ENCODE data around the gene ESYT2. TPM values are rescaled to one million over a fixed set of nuclear protein-coding genes. Genes with fewer than 3 reads are reported as not detected.

ESYT2 gene
- total and polyA plus RNA-seq, 4 donors = 4.9 to 31.7 (median 17.2) TPM

DNA sequence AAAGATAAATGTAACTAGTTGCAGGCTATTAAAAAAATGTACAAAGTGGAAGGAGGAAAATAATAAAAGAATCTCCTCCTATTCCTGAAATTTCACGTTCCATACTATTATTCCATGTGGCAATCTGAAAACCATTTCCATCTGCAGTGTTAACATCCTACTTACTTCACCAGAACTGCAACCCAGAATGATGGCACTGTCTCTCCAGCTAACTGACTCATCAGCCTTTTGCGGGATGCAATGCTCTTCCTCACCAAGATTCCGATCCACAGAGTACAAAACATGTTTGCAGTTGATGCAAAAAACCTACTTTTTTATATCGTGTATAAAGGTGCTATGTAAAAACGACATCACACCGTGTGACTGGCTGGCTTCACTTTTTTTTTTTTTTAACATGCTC is 50.8 kb downstream of the ESYT2 start:
- Histone ChIP-seq H3K4me1 (ENCODE audit: control insufficient read depth in 4 of 4, insufficient read depth in 4 of 4, low read length in 3 of 4) (no peaks in the 10 kb centered on the region), H3K4me3 (ENCODE audit: low read depth in 1 of 3, low read length in 3 of 3) (no peak overlapping the region), H3K27me3 (ENCODE audit: control insufficient read depth in 4 of 4, insufficient read depth in 4 of 4, low read length in 3 of 4) (no peaks in the 10 kb centered on the region), H3K9ac (ENCODE audit: low read depth in 1 of 2, low read length in 2 of 2) (no peak overlapping the region), H3K27ac (ENCODE audit: low read depth in 1 of 2, low read length in 2 of 2) (no peak overlapping the region), H3K36me3 (ENCODE audit: control insufficient read depth in 4 of 4, insufficient read depth in 3 of 4, low read depth in 1 of 4, low read length in 3 of 4) (peaks cover 0 to 38% (median 24%) of the 10 kb centered on the region in 4 donors), H3K9me3 (ENCODE audit: control insufficient read depth in 4 of 4, low read length in 3 of 4) (peaks cover 0 to 2% (median 0%) of the 10 kb centered on the region in 4 donors)
- TF ChIP-seq FOXA1 (IDR thresholded peaks at IDR 0.05) (no peak), RXRA (IDR thresholded peaks at IDR 0.05) (no peak)
- no peak for DNase-seq (ENCODE audit: low spot score)
- 92% methylated on average over 6 of the region's 6 CpGs for WGBS

DNA sequence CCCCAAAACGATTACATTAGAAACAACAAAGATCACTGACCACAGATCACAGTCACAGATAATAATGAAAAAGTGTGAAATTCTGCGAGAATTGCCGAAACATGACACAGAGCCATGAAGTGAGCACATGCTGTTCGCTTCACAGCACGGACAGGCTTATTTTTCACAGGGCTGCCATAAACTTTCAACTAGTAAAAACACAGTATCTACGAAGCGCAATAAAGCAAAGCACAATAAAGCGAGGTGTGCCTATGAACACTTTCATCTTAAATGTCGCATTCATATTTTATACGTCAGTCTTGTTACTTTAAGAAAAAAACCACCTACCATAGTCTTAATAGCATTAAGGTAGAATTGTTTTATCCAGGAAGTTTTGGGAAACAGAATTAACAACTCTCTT is 51.5 kb downstream of the ESYT2 start:
- Histone ChIP-seq H3K36me3 (ENCODE audit: control insufficient read depth in 4 of 4, insufficient read depth in 3 of 4, low read depth in 1 of 4, low read length in 3 of 4) (peaks cover 0 to 34% (median 22%) of the 10 kb centered on the region in 4 donors), H3K9me3 (ENCODE audit: control insufficient read depth in 4 of 4, low read length in 3 of 4) (peaks cover 0 to 2% (median 0%) of the 10 kb centered on the region in 4 donors), H3K27me3 (ENCODE audit: control insufficient read depth in 4 of 4, insufficient read depth in 4 of 4, low read length in 3 of 4) (no peaks in the 10 kb centered on the region), H3K4me3 (ENCODE audit: low read depth in 1 of 3, low read length in 3 of 3) (no peak overlapping the region), H3K27ac (ENCODE audit: low read depth in 1 of 2, low read length in 2 of 2) (no peak overlapping the region), H3K4me1 (ENCODE audit: control insufficient read depth in 4 of 4, insufficient read depth in 4 of 4, low read length in 3 of 4) (no peaks in the 10 kb centered on the region), H3K9ac (ENCODE audit: low read depth in 1 of 2, low read length in 2 of 2) (no peak overlapping the region)
- TF ChIP-seq JUND (IDR thresholded peaks at IDR 0.05) (no peak), REST (IDR thresholded peaks at IDR 0.05) (no peak), YY1 (IDR thresholded peaks at IDR 0.05) (no peak), MAX (IDR thresholded peaks at IDR 0.05) (no peak), TAF1 (conservative IDR thresholded peaks at IDR 0.05) (no peak), RAD21 (IDR thresholded peaks at IDR 0.05) (no peak), FOXA1 (IDR thresholded peaks at IDR 0.05) (no peak), GABPA (IDR thresholded peaks at IDR 0.05 in 1 of 2, conservative IDR thresholded peaks at IDR 0.05 in 1 of 2) (no peak), EGR1 (IDR thresholded peaks at IDR 0.05; ENCODE audit: low read depth in 2 of 2) (no peak), HNF4G (IDR thresholded peaks at IDR 0.05) (no peak), SP1 (IDR thresholded peaks at IDR 0.05) (no peak)
- TF ChIP-seq, protein P1, sequence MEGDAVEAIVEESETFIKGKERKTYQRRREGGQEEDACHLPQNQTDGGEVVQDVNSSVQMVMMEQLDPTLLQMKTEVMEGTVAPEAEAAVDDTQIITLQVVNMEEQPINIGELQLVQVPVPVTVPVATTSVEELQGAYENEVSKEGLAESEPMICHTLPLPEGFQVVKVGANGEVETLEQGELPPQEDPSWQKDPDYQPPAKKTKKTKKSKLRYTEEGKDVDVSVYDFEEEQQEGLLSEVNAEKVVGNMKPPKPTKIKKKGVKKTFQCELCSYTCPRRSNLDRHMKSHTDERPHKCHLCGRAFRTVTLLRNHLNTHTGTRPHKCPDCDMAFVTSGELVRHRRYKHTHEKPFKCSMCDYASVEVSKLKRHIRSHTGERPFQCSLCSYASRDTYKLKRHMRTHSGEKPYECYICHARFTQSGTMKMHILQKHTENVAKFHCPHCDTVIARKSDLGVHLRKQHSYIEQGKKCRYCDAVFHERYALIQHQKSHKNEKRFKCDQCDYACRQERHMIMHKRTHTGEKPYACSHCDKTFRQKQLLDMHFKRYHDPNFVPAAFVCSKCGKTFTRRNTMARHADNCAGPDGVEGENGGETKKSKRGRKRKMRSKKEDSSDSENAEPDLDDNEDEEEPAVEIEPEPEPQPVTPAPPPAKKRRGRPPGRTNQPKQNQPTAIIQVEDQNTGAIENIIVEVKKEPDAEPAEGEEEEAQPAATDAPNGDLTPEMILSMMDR (IDR thresholded peaks at IDR 0.05; ENCODE audit: low read depth, low read length, missing input control) = no peak
- DNase-seq (ENCODE audit: low spot score) = no peak
- 87% methylated on average over 10 of the region's 10 CpGs for WGBS

- H3K4me1 ChIP-seq (ENCODE audit: control insufficient read depth in 4 of 4, insufficient read depth in 4 of 4, low read length in 3 of 4) = no peaks in the 10 kb centered on the region
- H3K9me3 ChIP-seq (ENCODE audit: control insufficient read depth in 4 of 4, low read length in 3 of 4) = no peaks in the 10 kb centered on the region
- WGBS = 95% methylated on average over 3 of the region's 3 CpGs
- H3K36me3 ChIP-seq (ENCODE audit: control insufficient read depth in 4 of 4, insufficient read depth in 3 of 4, low read depth in 1 of 4, low read length in 3 of 4) = peaks cover 2 to 25% (median 11%) of the 10 kb centered on the region in 4 donors
- no peak overlapping the region for H3K27ac ChIP-seq (ENCODE audit: low read depth in 1 of 2, low read length in 2 of 2)
- no peak overlapping the region for H3K4me3 ChIP-seq (ENCODE audit: low read depth in 1 of 3, low read length in 3 of 3)
- no peak for DNase-seq (ENCODE audit: low spot score)
- no peaks in the 10 kb centered on the region for H3K27me3 ChIP-seq (ENCODE audit: control insufficient read depth in 4 of 4, insufficient read depth in 4 of 4, low read length in 3 of 4)
- TF ChIP-seq, protein P2, sequence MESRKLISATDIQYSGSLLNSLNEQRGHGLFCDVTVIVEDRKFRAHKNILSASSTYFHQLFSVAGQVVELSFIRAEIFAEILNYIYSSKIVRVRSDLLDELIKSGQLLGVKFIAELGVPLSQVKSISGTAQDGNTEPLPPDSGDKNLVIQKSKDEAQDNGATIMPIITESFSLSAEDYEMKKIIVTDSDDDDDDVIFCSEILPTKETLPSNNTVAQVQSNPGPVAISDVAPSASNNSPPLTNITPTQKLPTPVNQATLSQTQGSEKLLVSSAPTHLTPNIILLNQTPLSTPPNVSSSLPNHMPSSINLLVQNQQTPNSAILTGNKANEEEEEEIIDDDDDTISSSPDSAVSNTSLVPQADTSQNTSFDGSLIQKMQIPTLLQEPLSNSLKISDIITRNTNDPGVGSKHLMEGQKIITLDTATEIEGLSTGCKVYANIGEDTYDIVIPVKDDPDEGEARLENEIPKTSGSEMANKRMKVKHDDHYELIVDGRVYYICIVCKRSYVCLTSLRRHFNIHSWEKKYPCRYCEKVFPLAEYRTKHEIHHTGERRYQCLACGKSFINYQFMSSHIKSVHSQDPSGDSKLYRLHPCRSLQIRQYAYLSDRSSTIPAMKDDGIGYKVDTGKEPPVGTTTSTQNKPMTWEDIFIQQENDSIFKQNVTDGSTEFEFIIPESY (IDR thresholded peaks at IDR 0.05) = no peak
- TF ChIP-seq REST (IDR thresholded peaks at IDR 0.05) = no peak
- no peak for TF ChIP-seq JUND (IDR thresholded peaks at IDR 0.05)
- no peak overlapping the region for H3K9ac ChIP-seq (ENCODE audit: low read depth in 1 of 2, low read length in 2 of 2)
Measured at GRCh38 chr7:158776474-158776873, 52.8 kb downstream of the ESYT2 start.
